Middle frontal gyrus (tissue), 1 donor: ENCODE data around the gene RETREG3.
A peak's percentile ranks its signal among the peaks of the same experiment; 100 is the strongest.
"Not testable (repeated sequence)": the region's sequence is repeated elsewhere in the genome, so short reads cannot be mapped to it uniquely, and the experiment has no call there.

Experiments used
- DNase-seq: peaks from one replicate; pipeline ENCODE4 v3.0.0-alpha.2; 2015; ENCODE audit warnings: low spot score; ENCODE audit errors: extremely low spot score

Gene RETREG3

GRCh38 chr17:42612013-42612412 lies 2.8 kb upstream of the RETREG3 start:
- DNase-seq = no peak

DNA sequence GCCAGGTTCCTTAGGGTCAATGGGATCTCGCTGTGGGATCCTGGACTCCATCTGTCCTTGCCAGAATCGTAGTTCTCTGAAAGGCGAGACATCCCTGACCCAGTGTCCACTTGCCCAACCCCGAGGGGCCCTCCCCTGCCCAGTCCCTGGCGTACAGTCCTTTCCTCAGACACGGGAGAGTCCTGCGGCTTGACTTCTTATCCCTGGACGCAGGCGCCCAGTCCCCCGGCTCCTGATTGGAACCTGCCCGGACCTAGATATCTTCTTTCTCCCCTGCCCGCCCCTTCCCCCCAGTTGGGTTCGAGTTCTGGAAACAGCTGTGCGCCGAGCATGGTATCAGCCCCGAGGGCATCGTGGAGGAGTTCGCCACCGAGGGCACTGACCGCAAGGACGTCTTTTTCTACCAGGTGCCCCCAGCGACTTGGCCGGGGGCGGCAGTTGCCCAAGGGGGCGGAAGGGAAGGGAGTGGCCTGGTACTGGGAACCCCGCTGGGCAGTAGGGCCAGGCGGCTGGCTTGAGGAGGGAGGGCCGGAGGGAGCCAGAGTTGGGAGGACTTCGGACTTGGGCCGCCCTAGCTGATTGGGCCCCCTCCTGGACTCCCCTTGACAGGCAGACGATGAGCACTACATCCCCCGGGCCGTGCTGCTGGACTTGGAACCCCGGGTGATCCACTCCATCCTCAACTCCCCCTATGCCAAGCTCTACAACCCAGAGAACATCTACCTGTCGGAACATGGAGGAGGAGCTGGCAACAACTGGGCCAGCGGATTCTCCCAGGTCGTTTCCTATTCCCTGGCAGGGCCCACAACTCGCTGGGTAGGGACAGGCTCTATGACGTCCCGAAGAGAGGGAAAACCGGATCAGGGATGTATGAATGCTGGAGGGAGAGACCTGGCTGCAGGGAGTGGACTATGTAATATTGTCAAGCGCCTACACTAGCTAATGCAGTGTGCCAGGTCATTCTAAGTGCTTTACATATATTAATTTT lies 934 bp upstream of the RETREG3 start:
- DNase-seq = not testable (repeated sequence)

DNA sequence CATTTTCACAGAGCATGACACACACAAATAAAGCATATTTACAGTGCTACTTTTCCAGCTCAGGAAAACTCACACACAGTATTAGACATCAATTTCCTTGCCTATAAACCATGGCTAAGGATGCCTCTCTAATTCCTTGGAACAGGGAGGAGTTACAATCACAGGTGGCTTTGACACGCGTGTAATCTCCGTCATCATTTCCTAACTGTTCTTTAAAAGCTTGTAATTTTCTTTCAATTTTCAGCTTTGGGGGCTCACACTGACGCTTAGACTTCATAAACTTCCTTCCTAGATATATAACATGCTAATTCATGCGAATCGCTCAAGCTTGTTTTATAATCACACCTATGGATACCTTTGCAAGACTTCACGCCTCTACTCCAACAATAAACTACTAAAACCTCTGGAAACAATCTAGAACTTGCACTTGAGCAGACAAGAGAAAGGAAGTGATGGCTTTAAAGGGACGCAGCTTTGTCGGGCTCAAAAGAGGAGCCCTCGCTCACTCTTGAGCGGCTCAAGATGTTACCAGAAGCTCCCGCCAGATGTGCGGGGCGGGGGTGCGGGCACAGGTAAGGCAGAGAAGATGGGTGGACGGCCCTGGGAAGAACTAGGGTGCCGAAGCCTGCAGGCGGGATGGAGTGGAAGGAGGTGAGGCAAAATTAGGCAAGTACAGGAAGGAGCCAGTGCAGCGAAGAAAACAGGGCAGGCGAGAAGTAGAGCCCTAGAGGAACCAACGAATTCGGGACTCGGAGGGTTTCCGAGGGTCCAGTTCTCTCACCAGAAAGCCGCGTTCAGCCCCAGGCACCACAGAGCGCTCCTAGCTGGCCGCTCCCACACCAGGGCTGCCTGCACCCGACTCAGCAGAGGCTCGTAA lies 631 bp downstream of the RETREG3 start:
- no peak for DNase-seq

GRCh38 chr17:42607769-42608168 lies 1.4 kb downstream of the RETREG3 start:
- DNase-seq = no peak

DNA sequence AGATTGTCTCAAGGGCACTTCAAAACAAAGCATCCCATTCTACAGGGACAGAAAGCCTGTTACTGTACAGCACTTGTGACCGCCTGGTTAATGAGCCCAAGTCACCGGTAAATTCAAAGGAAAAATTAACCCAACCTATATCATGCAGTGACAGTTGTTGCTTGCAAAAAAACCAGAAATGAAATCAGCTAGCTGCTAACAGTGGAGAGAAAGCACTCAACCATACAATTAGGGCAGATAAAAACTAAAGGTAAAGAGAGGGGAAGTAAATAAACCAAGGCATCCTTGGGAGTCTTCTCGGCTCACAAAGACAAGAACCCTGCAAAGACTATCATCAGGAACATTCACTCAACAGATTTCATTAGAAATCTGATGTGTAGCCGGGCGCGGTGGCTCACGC lies 5.9 kb downstream of the RETREG3 start:
- no peak for DNase-seq

DNA sequence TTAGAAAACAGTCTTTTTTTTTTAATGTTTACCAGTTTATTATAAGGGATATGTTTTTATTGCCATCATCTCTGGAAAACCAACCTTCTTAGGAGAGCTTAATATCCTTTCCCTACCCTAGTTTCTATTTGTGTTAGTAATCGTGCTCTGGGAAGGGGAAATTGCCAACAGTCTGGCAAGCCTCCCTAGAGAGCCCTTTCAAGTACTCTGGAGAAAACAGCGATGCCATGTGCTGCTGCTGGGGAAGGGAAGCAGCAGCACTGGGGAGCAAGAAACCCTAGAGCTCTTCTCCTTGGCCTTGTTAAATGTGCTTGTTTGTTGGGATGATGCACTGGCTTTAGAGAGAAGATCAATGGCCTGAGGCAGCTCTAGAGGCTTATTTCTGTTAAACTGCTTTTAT lies 10.3 kb downstream of the RETREG3 start:
- no peak for DNase-seq

- DNase-seq = no peak
These were observed 12.8 kb downstream of the RETREG3 start for GRCh38 chr17:42596386-42596785.

- no peak for DNase-seq
These were observed 17.8 kb downstream of the RETREG3 start for GRCh38 chr17:42591411-42591810.

- no peak for DNase-seq
These were observed 18.3 kb downstream of the RETREG3 start for GRCh38 chr17:42590886-42591285.

GRCh38 chr17:42586514-42587230 lies 22.5 kb downstream of the RETREG3 start:
- DNase-seq = no peak

- DNase-seq = no peak
These were observed 23.8 kb downstream of the RETREG3 start for GRCh38 chr17:42585353-42585752.

DNA sequence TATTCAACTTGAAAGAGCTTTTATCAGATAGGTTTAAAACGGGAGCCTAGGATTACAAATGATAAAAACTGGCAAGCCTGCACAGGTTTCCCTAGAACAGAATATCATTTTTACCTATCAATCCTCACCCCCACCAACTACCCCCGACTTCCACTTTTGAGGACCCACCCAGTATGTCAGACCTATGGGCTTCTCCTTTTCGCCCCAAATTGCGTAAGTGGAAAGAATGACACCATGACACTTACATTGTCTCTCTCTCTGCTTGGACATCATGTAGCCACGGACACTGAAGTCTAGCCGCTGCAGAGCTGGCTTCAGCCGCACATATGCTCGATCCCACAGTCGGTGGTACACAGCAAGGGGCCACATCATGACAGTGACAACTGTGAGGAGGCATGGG lies 24.3 kb downstream of the RETREG3 start:
- no peak for DNase-seq

GRCh38 chr17:42581744-42582270 lies 27.4 kb downstream of the RETREG3 start:
- no peak for DNase-seq

DNA sequence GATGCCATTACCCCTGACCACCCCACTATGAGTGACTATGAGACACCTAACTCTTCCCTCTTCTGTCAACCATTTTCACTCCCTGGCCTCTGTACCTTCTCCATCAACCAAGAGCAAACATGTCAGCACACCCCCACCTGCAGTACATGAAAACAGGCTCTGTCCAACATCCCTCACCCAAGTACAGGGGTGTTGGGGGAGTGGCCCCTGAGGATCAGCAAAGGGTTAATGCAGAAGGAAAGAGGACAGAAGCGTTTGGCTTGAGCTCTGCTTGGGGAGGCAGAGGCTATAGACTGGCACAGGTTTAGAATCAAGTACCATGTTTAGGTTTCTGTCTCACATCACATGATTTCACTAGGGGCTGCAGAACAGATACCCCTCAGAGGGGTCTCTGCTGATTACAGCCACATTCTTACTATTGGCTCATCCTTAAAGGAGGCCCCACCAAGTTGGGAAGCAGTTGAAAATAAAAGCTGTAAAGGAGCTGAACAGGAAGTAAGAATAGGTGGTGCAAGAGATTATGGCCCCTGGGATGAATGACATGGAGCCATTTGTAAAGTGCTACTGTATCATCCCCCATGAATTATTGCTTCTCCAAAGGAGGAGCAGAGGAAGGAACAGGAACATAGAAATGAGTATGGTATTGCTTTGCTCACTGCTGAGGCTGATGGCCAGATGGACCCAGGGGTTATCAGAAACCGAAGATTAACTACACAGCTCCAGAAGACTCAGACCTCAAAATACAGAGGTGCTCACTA lies 29.2 kb downstream of the RETREG3 start:
- DNase-seq = no peak

- DNase-seq = no peak
These were observed 30.8 kb downstream of the RETREG3 start for GRCh38 chr17:42578282-42578869.

GRCh38 chr17:42577532-42578281 lies 31.5 kb downstream of the RETREG3 start, which contains the start of gene PSMC3IP:
Gene PSMC3IP (minus strand): TSS chr17:42577729. CDS start chr17:42577686, 43 bp downstream.
- peak; percentile 90 for DNase-seq

GRCh38 chr17:42577140-42577531 lies 32.0 kb downstream of the RETREG3 start:
- DNase-seq = no peak

DNA sequence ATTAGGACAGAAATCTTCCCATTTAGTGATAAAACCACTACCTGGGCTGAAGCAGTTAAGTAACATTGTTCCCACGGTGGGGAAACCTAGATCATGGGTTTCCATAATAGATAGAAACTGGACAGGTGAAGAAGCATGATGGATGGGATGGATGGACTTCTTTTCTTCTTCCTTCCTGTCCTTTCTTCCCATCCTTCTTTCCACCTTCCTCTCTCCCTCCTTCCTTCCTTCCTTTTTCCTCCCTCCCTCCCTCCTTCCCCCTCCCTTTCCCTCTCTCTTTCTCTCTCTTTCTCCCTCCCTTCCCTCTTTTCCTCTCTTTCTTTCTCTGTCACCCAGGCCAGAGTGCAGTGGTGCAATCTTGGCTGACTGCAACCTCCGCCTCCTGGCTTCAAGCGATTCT lies 34.7 kb downstream of the RETREG3 start:
- DNase-seq = no peak

- no peak for DNase-seq
These were observed 36.1 kb downstream of the RETREG3 start for GRCh38 chr17:42573095-42573494.
